SK-N-SH (cell line): ENCODE measurements around the gene RFX1. TPM values are rescaled to one million over a fixed set of nuclear protein-coding genes. Genes with fewer than 3 reads are reported as not detected.

ENCODE experiments used
- CTCF ChIA-PET: fragments of 300-600, 350-600 bp; formaldehyde crosslinking; extraction: SDS; loops from one replicate; lab custom pipeline; 2021; lab: Yijun Ruan, JAX
- POLR2A ChIA-PET: fragments of 350-600 bp; sonication (Branson Sonifier 250); formaldehyde crosslinking; extraction: SDS; loops from one replicate; lab custom pipeline; 2020; ENCODE audit warnings: antibody characterized with exemption, inconsistent platforms; lab: Yijun Ruan, JAX
- DNase-seq: peaks from one replicate; pipeline ENCODE4 v3.0.0; 2012
- H2AFZ ChIP-seq: fragments of 200-600 bp; sonication (generic); 2 replicates; pipeline ENCODE4 v1.8.1; 2016; ENCODE audit warnings: antibody characterized with exemption, mild to moderate bottlenecking, low read depth
- H3F3A ChIP-seq: fragments of 200-600 bp; sonication (generic); replicated peaks from 2 replicates; pipeline ENCODE3; 2016; ENCODE audit warnings: antibody characterized with exemption, mild to moderate bottlenecking; ENCODE audit not compliant: insufficient read depth
- H3K27ac ChIP-seq, 2 experiments: fragments of 200-500 bp in 1 of 2; fragments of 200-600 bp in 1 of 2; sonication (Bioruptor generic) in 1 of 2; sonication (generic), shearing (Covaris generic) in 1 of 2; 2 replicates each; pipeline versions ENCODE4 v1.5.1 to v1.6.1; 2014 to 2016; ENCODE audit warnings: low read depth in 2 of 2, inconsistent platforms in 1 of 2, low read length in 1 of 2, mild to moderate bottlenecking in 1 of 2, mixed read lengths in 1 of 2
- H3K27me3 ChIP-seq: fragments of 200-600 bp; sonication (generic), shearing (Covaris generic); 2 replicates; pipeline ENCODE4 v1.6.1; 2016; ENCODE audit warnings: mixed run types; ENCODE audit not compliant: insufficient read depth
- H3K36me3 ChIP-seq, 2 experiments: fragments of 200-500 bp in 1 of 2; fragments of 200-600 bp in 1 of 2; sonication (Bioruptor generic) in 1 of 2; sonication (generic) in 1 of 2; replicated peaks in 1 of 2; 2 replicates each; pipeline versions ENCODE3 to v1.5.1; 2014 to 2016; ENCODE audit warnings: low read length in 1 of 2, mild to moderate bottlenecking in 1 of 2; ENCODE audit not compliant: insufficient read depth in 2 of 2, control insufficient read depth in 1 of 2
- H3K4me1 ChIP-seq, 2 experiments: fragments of 200-500 bp in 1 of 2; fragments of 200-600 bp in 1 of 2; sonication (Bioruptor generic) in 1 of 2; sonication (generic), shearing (Covaris generic) in 1 of 2; 2 replicates each; pipeline versions ENCODE4 v1.5.1 to v1.6.1; 2014 to 2016; ENCODE audit warnings: low read depth in 1 of 2, low read length in 1 of 2, mixed run types in 1 of 2; ENCODE audit not compliant: insufficient read depth in 2 of 2, control insufficient read depth in 1 of 2
- H3K4me2 ChIP-seq: fragments of 200-600 bp; sonication (generic), shearing (Covaris generic); 2 replicates; pipeline ENCODE4 v1.6.1; 2017; ENCODE audit warnings: mixed run types
- H3K4me3 ChIP-seq, 2 experiments: fragments of 200-500 bp in 1 of 2; fragments of 200-600 bp in 1 of 2; sonication (Bioruptor generic) in 1 of 2; sonication (generic), shearing (Covaris generic) in 1 of 2; 2 replicates each; pipeline versions ENCODE4 v1.5.1 to v1.8.1; 2014 to 2016; ENCODE audit warnings: low read depth in 2 of 2, inconsistent platforms in 1 of 2, low read length in 1 of 2, mild to moderate bottlenecking in 1 of 2, mixed read lengths in 1 of 2, moderate library complexity in 1 of 2
- H3K79me2 ChIP-seq: fragments of 200-600 bp; sonication (generic); 2 replicates; pipeline ENCODE4 v1.8.1; 2017; ENCODE audit warnings: mild to moderate bottlenecking; ENCODE audit not compliant: insufficient read depth
- H3K9ac ChIP-seq: fragments of 200-600 bp; sonication (generic); 2 replicates; pipeline ENCODE4 v1.6.1; 2017; ENCODE audit warnings: mixed run types
- H3K9me2 ChIP-seq: fragments of 200-600 bp; sonication (generic); 2 replicates; pipeline ENCODE4 v1.6.1; 2017; ENCODE audit warnings: mixed run types
- H3K9me3 ChIP-seq: fragments of 200-600 bp; sonication (generic); 2 replicates; pipeline ENCODE4 v1.6.1; 2017; ENCODE audit warnings: mixed run types, mild to moderate bottlenecking, moderate library complexity
- H4K20me1 ChIP-seq: fragments of 200-600 bp; sonication (generic); 2 replicates; pipeline ENCODE4 v1.6.1; 2017; ENCODE audit warnings: mild to moderate bottlenecking, mixed run types; ENCODE audit not compliant: insufficient read depth
- CTCF ChIP-seq: fragments of 200-600 bp; sonication (generic); IDR thresholded peaks from 2 replicates; pipeline ENCODE4 v1.6.1; 2017; ENCODE audit warnings: antibody characterized with exemption, mild to moderate bottlenecking, moderate library complexity
- ELF1 ChIP-seq: IDR thresholded peaks from 2 replicates; pipeline ENCODE4 v1.4.0; 2012
- EP300 ChIP-seq, 2 experiments: IDR thresholded peaks; 2 replicates each; pipeline versions ENCODE4 v1.4.0 to v1.6.1; 2012; ENCODE audit warnings: borderline replicate concordance in 1 of 2, low read depth in 1 of 2, low read length in 1 of 2
- IRF3 ChIP-seq: fragments of 150-350 bp; IDR thresholded peaks from 2 replicates; pipeline ENCODE4 v1.6.1; 2016; ENCODE audit warnings: mild to moderate bottlenecking, low read depth, low read length
- JUND ChIP-seq: IDR thresholded peaks from 2 replicates; pipeline ENCODE4 v1.4.0; 2012
- MAX ChIP-seq: IDR thresholded peaks from 2 replicates; pipeline ENCODE4 v1.4.0; 2012; ENCODE audit warnings: low read depth
- RAD21 ChIP-seq: IDR thresholded peaks from 2 replicates; pipeline ENCODE4 v1.6.1; 2012; ENCODE audit warnings: mild to moderate bottlenecking, low read length
- REST ChIP-seq: IDR thresholded peaks from 2 replicates; pipeline ENCODE4 v1.6.1; 2012; ENCODE audit warnings: mild to moderate bottlenecking, low read depth, low read length, moderate library complexity
- USF1 ChIP-seq: IDR thresholded peaks from 2 replicates; pipeline ENCODE4 v1.4.0; 2012; ENCODE audit warnings: low read depth, borderline replicate concordance
- USF2 ChIP-seq: fragments of 150-350 bp; IDR thresholded peaks from 2 replicates; pipeline ENCODE4 v1.6.1; 2017; ENCODE audit warnings: antibody characterized with exemption, low read length, low read depth, borderline replicate concordance
- WGBS: methylation state at CpG from one replicate; pipeline ENCODE4 v1.1.6; 2017; ENCODE audit warnings: low lambda C conversion rate; 5-methylcytosine and 5-hydroxymethylcytosine counted together
- polyA plus RNA-seq, 3 experiments: library from polyadenylated mRNA; depleted of rRNA; stranded (reverse); fragments of >200 nt; gene quantifications; 2 replicates each; pipeline ENCODE4 v1.2.3, GENCODE V29; 2012

RFX1 gene
- polyA plus RNA-seq, 1 of the 3 experiments (the other 2 are of a cell fraction) = 1.5 TPM

- TF ChIP-seq USF2 = no peak
- no peak for TF ChIP-seq REST
- no peak for TF ChIP-seq IRF3
- TF ChIP-seq JUND = no peak
- no peak for TF ChIP-seq EP300 (IDR thresholded peaks at IDR 0.05; ENCODE audit: borderline replicate concordance in 1 of 2, low read depth in 1 of 2, low read length in 1 of 2)
- no peak for TF ChIP-seq RAD21
- TF ChIP-seq ELF1 = no peak
- no peak for TF ChIP-seq USF1
- no peak for TF ChIP-seq CTCF
These were observed 19.7 kb downstream of the RFX1 start (continued) for GRCh38 chr19:13986348-13986904.

GRCh38 chr19:13985771-13986347, 20.3 kb downstream of the RFX1 start:
- Histone ChIP-seq H3K4me1 (peaks cover 16 to 35% of the 10 kb centered on the region in 2 experiments; a peak in 3 of 4 replicates), H3K27me3 (no peaks in the 10 kb centered on the region), H3K36me3 (peaks cover 0 to 3% of the 10 kb centered on the region in 2 experiments), H2AFZ (0 out of 2 replicates have a peak overlapping the region, but pooled peaks have one; percentile 88), H3K4me3 (no peak overlapping the region), H3K27ac (peak overlapping the region; percentile 73 to 87), H3K4me2 (peak overlapping the region; percentile 81; the same call in 1 of the 2 replicates), H3K9ac (peak overlapping the region; percentile 58), H4K20me1 (no peaks in the 10 kb centered on the region), H3K9me3 (no peaks in the 10 kb centered on the region), H3K9me2 (no peaks in the 10 kb centered on the region), H3F3A (peaks cover 13% of the 10 kb centered on the region), H3K79me2 (no peaks in the 10 kb centered on the region)
- WGBS = no CpG with 5 or more reads among the region's 10 CpGs
- no peak for DNase-seq
- TF ChIP-seq MAX = no peak
- peak; percentile 69; the same call in 1 of the 2 replicates for TF ChIP-seq USF1
- POLR2A ChIA-PET = no interaction called here
- CTCF ChIA-PET = interaction anchor here (1.0 to 3.0 kb wide), 5 partner anchors 10 to 105 kb away, joined by 3 to 12 read pairs (median 4); partner anchors contain the start of genes IL27RA and MISP3
